ENCODE results near the gene ANKS1B. TPM values are rescaled to one million over a fixed set of nuclear protein-coding genes. Genes with fewer than 3 reads are reported as not detected.

The ANKS1B gene
- total RNA-seq, 1 donor from 2014 or later, result 0.46 TPM

GRCh38 chr12:98741556-98742265 is 1243.0 kb downstream of the ANKS1B start:
- DNase-seq (ENCODE audit: low read depth), result no peak
- H3K4me3 ChIP-seq (ENCODE audit: low read depth, low read length), result no peak overlapping the region
- TF ChIP-seq CTCF (conservative IDR thresholded peaks at IDR 0.05; ENCODE audit: low read depth, low read length), result no peak

- no peak for TF ChIP-seq CTCF (conservative IDR thresholded peaks at IDR 0.05; ENCODE audit: low read depth, low read length)
- no peak overlapping the region for H3K4me3 ChIP-seq (ENCODE audit: low read depth, low read length)
- no peak for DNase-seq (ENCODE audit: low read depth)
Measured at GRCh38 chr12:98741196-98741555, 1243.6 kb downstream of the ANKS1B start.

GRCh38 chr12:98740751-98741150 is 1244.0 kb downstream of the ANKS1B start:
- no peak for DNase-seq (ENCODE audit: low read depth)
- H3K4me3 ChIP-seq (ENCODE audit: low read depth, low read length), result no peak overlapping the region
- no peak for TF ChIP-seq CTCF (conservative IDR thresholded peaks at IDR 0.05; ENCODE audit: low read depth, low read length)

- no peak for TF ChIP-seq CTCF (conservative IDR thresholded peaks at IDR 0.05; ENCODE audit: low read depth, low read length)
- H3K4me3 ChIP-seq (ENCODE audit: low read depth, low read length), result no peak overlapping the region
- no peak for DNase-seq (ENCODE audit: low read depth)
Measured at GRCh38 chr12:98738539-98738938, 1246.2 kb downstream of the ANKS1B start.

- no peak for DNase-seq (ENCODE audit: low read depth)
- H3K4me3 ChIP-seq (ENCODE audit: low read depth, low read length), result no peak overlapping the region
- TF ChIP-seq CTCF (conservative IDR thresholded peaks at IDR 0.05; ENCODE audit: low read depth, low read length), result no peak
Measured at GRCh38 chr12:98738002-98738401, 1246.7 kb downstream of the ANKS1B start.

GRCh38 chr12:98737322-98737712 is 1247.4 kb downstream of the ANKS1B start:
- TF ChIP-seq CTCF (conservative IDR thresholded peaks at IDR 0.05; ENCODE audit: low read depth, low read length), result no peak
- no peak for DNase-seq (ENCODE audit: low read depth)
- H3K4me3 ChIP-seq (ENCODE audit: low read depth, low read length), result no peak overlapping the region
